Prostate gland (tissue), 2 donors: ENCODE data around the gene THBS2.

Source experiments
- POLR2A ChIP-seq: fragments of 450-650 bp; IDR thresholded peaks from one replicate; pipeline ENCODE4 v1.6.1; 2016; ENCODE audit warnings: antibody characterized with exemption, mild to moderate bottlenecking
- TF ChIP-seq, protein P1 (sequence below), 4 experiments: fragments of 200-600 bp in 2 of 4; fragments of 450-650 bp in 2 of 4; sonication (generic) in 2 of 4; IDR thresholded peaks; 1 replicate in 3 of 4; 2 replicates in 1 of 4; pipeline ENCODE4 v1.5.1; 2016 to 2019; ENCODE audit warnings: antibody characterized with exemption in 4 of 4, mild to moderate bottlenecking in 2 of 4, moderate library complexity in 2 of 4

GRCh38 chr6:169247419-169247818, 6.2 kb downstream of the THBS2 start:
- TF ChIP-seq, protein P1, sequence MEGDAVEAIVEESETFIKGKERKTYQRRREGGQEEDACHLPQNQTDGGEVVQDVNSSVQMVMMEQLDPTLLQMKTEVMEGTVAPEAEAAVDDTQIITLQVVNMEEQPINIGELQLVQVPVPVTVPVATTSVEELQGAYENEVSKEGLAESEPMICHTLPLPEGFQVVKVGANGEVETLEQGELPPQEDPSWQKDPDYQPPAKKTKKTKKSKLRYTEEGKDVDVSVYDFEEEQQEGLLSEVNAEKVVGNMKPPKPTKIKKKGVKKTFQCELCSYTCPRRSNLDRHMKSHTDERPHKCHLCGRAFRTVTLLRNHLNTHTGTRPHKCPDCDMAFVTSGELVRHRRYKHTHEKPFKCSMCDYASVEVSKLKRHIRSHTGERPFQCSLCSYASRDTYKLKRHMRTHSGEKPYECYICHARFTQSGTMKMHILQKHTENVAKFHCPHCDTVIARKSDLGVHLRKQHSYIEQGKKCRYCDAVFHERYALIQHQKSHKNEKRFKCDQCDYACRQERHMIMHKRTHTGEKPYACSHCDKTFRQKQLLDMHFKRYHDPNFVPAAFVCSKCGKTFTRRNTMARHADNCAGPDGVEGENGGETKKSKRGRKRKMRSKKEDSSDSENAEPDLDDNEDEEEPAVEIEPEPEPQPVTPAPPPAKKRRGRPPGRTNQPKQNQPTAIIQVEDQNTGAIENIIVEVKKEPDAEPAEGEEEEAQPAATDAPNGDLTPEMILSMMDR (IDR thresholded peaks at IDR 0.05) = no peak
- no peak for TF ChIP-seq POLR2A
